OCI-LY7 (cell line): ENCODE data around the gene NME7. TPM values are rescaled to one million over a fixed set of nuclear protein-coding genes. Genes with fewer than 3 reads are reported as not detected.

Experiments used
- BruUV-seq: library from RNA; stranded (reverse); fragments of 400-500 nt; replicated peaks from 2 replicates; lab custom pipeline; 2021; lab: Mats Ljungman, UMichigan
- CTCF ChIA-PET: fragments of 300-600 bp; sonication (Branson Sonifier 250); formaldehyde crosslinking; loops from one replicate; lab custom pipeline; 2022; ENCODE audit warnings: antibody characterized with exemption; ENCODE audit not compliant: unreplicated experiment; lab: Charles Lee
- POLR2A ChIA-PET: fragments of 300-600 bp; sonication (Branson Sonifier 250); formaldehyde crosslinking; loops from one replicate; lab custom pipeline; 2022; ENCODE audit warnings: antibody characterized with exemption; lab: Charles Lee
- DNase-seq: peaks from one replicate; pipeline ENCODE4 v3.0.0-alpha.2; 2015; ENCODE audit warnings: low spot score
- H2AFZ ChIP-seq: fragments of 200-600 bp; sonication (generic), shearing (Covaris generic); 2 replicates; pipeline ENCODE4 v1.6.1; 2014; ENCODE audit warnings: mild to moderate bottlenecking, antibody characterized with exemption, low read length, moderate library complexity
- H3K27ac ChIP-seq: fragments of 200-600 bp; sonication (generic); 2 replicates; pipeline ENCODE4 v1.5.1; 2014; ENCODE audit warnings: mixed run types, low read depth, mild to moderate bottlenecking, moderate library complexity, low read length, inconsistent platforms; ENCODE audit not compliant: poor library complexity, severe bottlenecking
- H3K36me3 ChIP-seq: fragments of 200-600 bp; sonication (generic); 2 replicates; pipeline ENCODE4 v1.6.1; 2014; ENCODE audit warnings: mild to moderate bottlenecking, antibody characterized with exemption, low read length, moderate library complexity, mixed read lengths; ENCODE audit not compliant: insufficient read depth
- H3K4me1 ChIP-seq: fragments of 200-600 bp; sonication (generic); 2 replicates; pipeline ENCODE4 v1.5.1; 2014; ENCODE audit warnings: mild to moderate bottlenecking, low read length; ENCODE audit not compliant: insufficient read depth, poor library complexity, severe bottlenecking
- H3K4me2 ChIP-seq: fragments of 200-600 bp; sonication (generic); 2 replicates; pipeline ENCODE4 v1.6.1; 2014; ENCODE audit warnings: mild to moderate bottlenecking, low read length
- H3K4me3 ChIP-seq: fragments of 200-600 bp; sonication (generic); 2 replicates; pipeline ENCODE4 v1.5.1; 2014; ENCODE audit warnings: mild to moderate bottlenecking, low read depth, low read length; ENCODE audit not compliant: poor library complexity, severe bottlenecking
- H3K79me2 ChIP-seq: fragments of 200-600 bp; sonication (generic); 2 replicates; pipeline ENCODE4 v1.6.1; 2016; ENCODE audit warnings: low read depth, mild to moderate bottlenecking, low read length, moderate library complexity, mixed read lengths; ENCODE audit not compliant: insufficient read depth
- H3K9me2 ChIP-seq: fragments of 200-600 bp; sonication (generic); 2 replicates; pipeline ENCODE4 v1.6.1; 2016; ENCODE audit warnings: mild to moderate bottlenecking, low read length, mixed read lengths; ENCODE audit not compliant: insufficient read depth
- H3K9me3 ChIP-seq: fragments of 200-600 bp; sonication (generic); 2 replicates; pipeline ENCODE4 v1.6.1; 2014; ENCODE audit warnings: mild to moderate bottlenecking, mixed run types, low read length, mixed read lengths
- H4K20me1 ChIP-seq: fragments of 200-600 bp; sonication (generic); 2 replicates; pipeline ENCODE4 v1.6.1; 2014; ENCODE audit warnings: mild to moderate bottlenecking, antibody characterized with exemption, low read length, moderate library complexity, mixed read lengths; ENCODE audit not compliant: insufficient read depth
- EZH2phosphoT487 ChIP-seq: fragments of 200-600 bp; sonication (generic); IDR thresholded peaks from 2 replicates; pipeline ENCODE4 v1.6.1; 2018; ENCODE audit warnings: low read depth, borderline replicate concordance, mild to moderate bottlenecking, mixed run types, antibody characterized with exemption, low read length, moderate library complexity, mixed read lengths
- intact Hi-C: fragments of 100-400 bp; cut with micrococcal nuclease; formaldehyde crosslinking; loops from one replicate; pipeline ENCODE4 v1.10.0; 2022; ENCODE audit not compliant: unreplicated experiment
- total RNA-seq, 2 experiments: library from RNA; depleted of rRNA in 1 of 2; stranded (reverse); fragments of >200 nt in 1 of 2; shearing (Covaris generic) in 1 of 2; gene quantifications; 2 replicates each; pipeline ENCODE4 v1.2.3, GENCODE V29; 2014 to 2022
- TF ChIP-seq, protein P1 (sequence below): fragments of 200-600 bp; sonication (generic); conservative IDR thresholded peaks from 2 replicates; pipeline ENCODE4 v1.5.1; 2014; ENCODE audit warnings: mild to moderate bottlenecking, antibody characterized with exemption, low read length, moderate library complexity, mixed read lengths

Gene NME7
- total RNA-seq, 2 experiments from 2014 or later = 9.3 to 17.0 TPM

GRCh38 chr1:169092399-169092798 lies 275.2 kb downstream of the NME7 start:
- Histone ChIP-seq H3K79me2 (no peaks in the 10 kb centered on the region), H3K4me1 (no peaks in the 10 kb centered on the region), H3K27ac (no peak overlapping the region), H2AFZ (no peak overlapping the region), H3K9me2 (0 out of 2 replicates have a peak, but pooled peaks cover 4% of the 10 kb centered on the region), H3K36me3 (no peaks in the 10 kb centered on the region), H3K4me2 (no peak overlapping the region), H4K20me1 (no peaks in the 10 kb centered on the region), H3K4me3 (no peak overlapping the region), H3K9me3 (no peaks in the 10 kb centered on the region)
- TF ChIP-seq, protein P1, sequence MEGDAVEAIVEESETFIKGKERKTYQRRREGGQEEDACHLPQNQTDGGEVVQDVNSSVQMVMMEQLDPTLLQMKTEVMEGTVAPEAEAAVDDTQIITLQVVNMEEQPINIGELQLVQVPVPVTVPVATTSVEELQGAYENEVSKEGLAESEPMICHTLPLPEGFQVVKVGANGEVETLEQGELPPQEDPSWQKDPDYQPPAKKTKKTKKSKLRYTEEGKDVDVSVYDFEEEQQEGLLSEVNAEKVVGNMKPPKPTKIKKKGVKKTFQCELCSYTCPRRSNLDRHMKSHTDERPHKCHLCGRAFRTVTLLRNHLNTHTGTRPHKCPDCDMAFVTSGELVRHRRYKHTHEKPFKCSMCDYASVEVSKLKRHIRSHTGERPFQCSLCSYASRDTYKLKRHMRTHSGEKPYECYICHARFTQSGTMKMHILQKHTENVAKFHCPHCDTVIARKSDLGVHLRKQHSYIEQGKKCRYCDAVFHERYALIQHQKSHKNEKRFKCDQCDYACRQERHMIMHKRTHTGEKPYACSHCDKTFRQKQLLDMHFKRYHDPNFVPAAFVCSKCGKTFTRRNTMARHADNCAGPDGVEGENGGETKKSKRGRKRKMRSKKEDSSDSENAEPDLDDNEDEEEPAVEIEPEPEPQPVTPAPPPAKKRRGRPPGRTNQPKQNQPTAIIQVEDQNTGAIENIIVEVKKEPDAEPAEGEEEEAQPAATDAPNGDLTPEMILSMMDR = no peak
- TF ChIP-seq EZH2phosphoT487 = no peak
- intact Hi-C loops = no loop called here
- BruUV-seq = no TSS peak
- ChIA-PET CTCF (no interaction called here), POLR2A (no interaction called here)
- no peak for DNase-seq

- POLR2A ChIA-PET = interaction anchor here (2.1 kb wide), 1 partner anchor 9 kb away, joined by 4 read pairs; no protein-coding TSS in a partner anchor
- H4K20me1 ChIP-seq = no peaks in the 10 kb centered on the region
- H3K4me3 ChIP-seq = no peak overlapping the region
- no peak for DNase-seq
- no peaks in the 10 kb centered on the region for H3K36me3 ChIP-seq
- H3K4me1 ChIP-seq = no peaks in the 10 kb centered on the region
- no peaks in the 10 kb centered on the region for H3K9me3 ChIP-seq
- no peaks in the 10 kb centered on the region for H3K79me2 ChIP-seq
- no peak for TF ChIP-seq EZH2phosphoT487
- TF ChIP-seq, protein P1 = no peak
- intact Hi-C loops = no loop called here
- H2AFZ ChIP-seq = 0 out of 2 replicates have a peak overlapping the region, but pooled peaks have one; percentile 2
- CTCF ChIA-PET = no interaction called here
- H3K9me2 ChIP-seq = 0 out of 2 replicates have a peak, but pooled peaks cover 4% of the 10 kb centered on the region
- no peak overlapping the region for H3K4me2 ChIP-seq
- no TSS peak for BruUV-seq
- H3K27ac ChIP-seq = no peak overlapping the region
Observed at GRCh38 chr1:169091480-169091941, 276.1 kb downstream of the NME7 start.

- DNase-seq = no peak
- no peak overlapping the region for H3K4me3 ChIP-seq
- H3K4me1 ChIP-seq = no peaks in the 10 kb centered on the region
- H3K4me2 ChIP-seq = no peak overlapping the region
- H3K79me2 ChIP-seq = no peaks in the 10 kb centered on the region
- H3K36me3 ChIP-seq = no peaks in the 10 kb centered on the region
- intact Hi-C loops = no loop called here
- 0 out of 2 replicates have a peak overlapping the region, but pooled peaks have one; percentile 2 for H2AFZ ChIP-seq
- no peaks in the 10 kb centered on the region for H3K9me3 ChIP-seq
- BruUV-seq = no TSS peak
- H4K20me1 ChIP-seq = no peaks in the 10 kb centered on the region
- H3K9me2 ChIP-seq = 0 out of 2 replicates have a peak, but pooled peaks cover 4% of the 10 kb centered on the region
- TF ChIP-seq, protein P1 = no peak
- no peak for TF ChIP-seq EZH2phosphoT487
- ChIA-PET CTCF (no interaction called here), POLR2A (interaction anchor here (2.1 kb wide), 1 partner anchor 10 kb away, joined by 4 read pairs; no protein-coding TSS in a partner anchor)
- H3K27ac ChIP-seq = no peak overlapping the region
Observed at GRCh38 chr1:169090900-169091311, 276.7 kb downstream of the NME7 start.
